AG08395 (cell line): ENCODE measurements around the gene DLGAP5.

Source experiments
- DNase-seq: peaks from one replicate; pipeline ENCODE4 v3.0.0; 2012; ENCODE audit warnings: mixed read lengths, low spot score

Gene DLGAP5

GRCh38 chr14:55180434-55180833 is 11.0 kb downstream of the DLGAP5 start:
- DNase-seq, result no peak

DNA sequence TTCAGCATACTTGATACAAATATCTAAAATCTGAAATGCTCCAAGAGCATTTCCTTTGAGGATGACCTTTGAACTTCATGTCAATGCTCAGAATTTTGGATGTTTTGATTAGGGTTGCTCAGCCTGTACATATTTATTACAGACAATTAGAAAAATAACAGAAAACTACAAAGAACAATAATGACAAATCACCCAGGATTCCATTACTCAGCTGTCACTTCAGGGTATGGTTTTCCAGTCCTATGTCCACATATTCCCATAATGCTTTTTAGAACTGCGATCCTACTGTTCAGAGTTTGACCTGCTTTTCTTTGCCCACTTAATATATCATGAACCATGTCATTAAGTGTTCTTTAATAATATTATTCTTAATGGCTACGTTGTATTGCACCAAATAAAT is 11.4 kb downstream of the DLGAP5 start:
- DNase-seq, result no peak

- DNase-seq, result no peak
These were observed 20.9 kb downstream of the DLGAP5 start for GRCh38 chr14:55170526-55170925.

DNA sequence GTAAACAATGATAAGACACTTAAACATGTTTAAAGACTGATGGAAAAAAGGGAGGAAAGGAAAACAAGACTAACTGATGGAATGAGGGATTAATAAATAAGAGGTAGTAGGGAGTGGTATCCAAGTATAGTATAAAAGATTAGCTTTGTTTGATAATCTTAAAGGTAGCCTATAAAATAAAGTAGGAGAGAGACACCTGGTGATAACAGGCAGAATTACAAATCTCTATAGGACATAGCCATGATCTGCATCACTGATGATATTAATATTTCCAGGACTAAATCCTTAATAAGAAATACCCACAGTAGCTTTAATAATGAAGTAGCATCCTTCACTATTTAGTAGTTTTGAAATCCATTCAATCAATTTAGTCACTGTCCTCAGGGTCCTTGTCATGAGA is 30.4 kb downstream of the DLGAP5 start:
- DNase-seq, result peak; percentile 50

DNA sequence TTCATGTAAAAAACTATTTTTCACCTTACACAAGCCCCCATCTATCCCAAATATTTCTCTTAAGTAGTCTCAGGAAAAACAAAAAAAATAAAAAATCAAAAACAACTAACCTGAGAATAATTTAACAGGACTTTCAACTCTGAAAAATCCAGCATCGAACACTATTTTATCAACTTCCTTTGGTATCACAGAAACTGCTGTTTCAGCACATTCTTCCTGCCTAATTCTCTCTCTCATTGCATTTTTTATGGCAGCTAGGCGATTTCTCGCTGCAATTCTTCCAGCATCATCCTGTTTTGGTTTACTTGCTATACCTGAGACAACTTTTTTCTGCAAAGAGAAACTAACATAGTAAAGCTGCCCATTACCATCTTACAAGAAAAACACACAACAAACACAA is 33.0 kb downstream of the DLGAP5 start:
- no peak for DNase-seq

- no peak for DNase-seq
These were observed 34.3 kb downstream of the DLGAP5 start for GRCh38 chr14:55157080-55157479.

GRCh38 chr14:55153951-55154350 is 37.4 kb downstream of the DLGAP5 start:
- DNase-seq, result no peak

GRCh38 chr14:55152052-55152753 is 39.2 kb downstream of the DLGAP5 start:
- peak; percentile 13 for DNase-seq

DNA sequence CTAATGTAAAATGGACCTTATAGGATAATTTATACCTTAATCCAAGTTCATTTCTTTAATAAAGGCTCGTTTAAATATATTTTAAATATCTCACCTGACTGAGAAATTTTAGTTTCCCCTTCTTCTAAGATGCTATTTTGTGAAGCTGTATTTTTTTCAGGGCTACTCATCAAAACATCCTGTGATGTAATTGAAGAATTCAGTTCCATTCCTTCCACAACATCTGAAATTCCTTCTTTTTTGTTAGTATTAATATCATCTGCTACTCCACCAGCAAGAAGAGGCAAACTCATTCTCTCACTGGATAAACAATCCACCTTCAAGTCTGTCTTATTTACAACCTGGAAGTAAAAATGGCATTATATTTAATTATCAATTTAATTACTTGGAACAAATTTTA is 39.8 kb downstream of the DLGAP5 start:
- DNase-seq, result no peak

GRCh38 chr14:55146425-55146824 is 45.0 kb downstream of the DLGAP5 start:
- no peak for DNase-seq

- no peak for DNase-seq
These were observed 48.9 kb downstream of the DLGAP5 start for GRCh38 chr14:55142466-55142865.

DNA sequence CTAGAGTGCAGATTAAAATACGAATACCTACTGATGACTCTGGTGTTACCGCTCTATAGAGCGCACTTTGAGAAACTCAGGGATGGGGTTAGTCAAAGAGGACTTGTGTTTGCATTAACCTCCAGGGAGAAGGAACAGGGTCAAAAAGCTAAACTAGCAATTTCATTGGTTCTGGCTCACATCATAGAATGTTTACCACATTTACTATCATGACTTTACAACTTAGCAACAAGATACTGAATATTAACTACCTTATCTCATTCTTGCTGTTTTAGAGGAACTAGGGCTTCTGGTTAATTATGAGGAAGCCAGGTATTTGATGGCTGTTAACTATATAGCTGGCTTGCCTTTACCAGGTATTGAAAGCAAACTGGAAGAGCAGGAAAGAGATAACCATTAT is 49.6 kb downstream of the DLGAP5 start:
- DNase-seq, result no peak

- DNase-seq, result no peak
These were observed 51.5 kb downstream of the DLGAP5 start for GRCh38 chr14:55139696-55140509.

DNA sequence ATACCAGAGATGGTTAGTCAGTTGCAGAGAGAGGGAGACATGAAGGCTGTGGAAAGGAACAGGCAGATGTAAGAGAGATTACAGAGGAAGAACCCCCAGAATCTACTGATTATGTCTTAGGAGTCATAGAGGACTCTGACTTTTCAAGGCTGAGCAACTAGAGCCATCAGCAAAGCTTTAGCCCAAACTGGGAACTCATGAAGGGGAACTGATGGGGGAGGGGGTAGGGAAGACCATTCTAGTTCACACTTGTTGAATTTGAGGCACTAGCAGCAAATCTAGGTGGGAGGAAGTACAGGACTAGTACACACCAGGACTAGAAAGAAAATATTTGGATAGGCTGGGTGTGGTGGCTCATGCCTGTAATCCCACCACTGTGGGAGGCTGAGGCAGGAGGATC is 52.2 kb downstream of the DLGAP5 start:
- no peak for DNase-seq

GRCh38 chr14:55138091-55138490 is 53.3 kb downstream of the DLGAP5 start:
- DNase-seq, result no peak

DNA sequence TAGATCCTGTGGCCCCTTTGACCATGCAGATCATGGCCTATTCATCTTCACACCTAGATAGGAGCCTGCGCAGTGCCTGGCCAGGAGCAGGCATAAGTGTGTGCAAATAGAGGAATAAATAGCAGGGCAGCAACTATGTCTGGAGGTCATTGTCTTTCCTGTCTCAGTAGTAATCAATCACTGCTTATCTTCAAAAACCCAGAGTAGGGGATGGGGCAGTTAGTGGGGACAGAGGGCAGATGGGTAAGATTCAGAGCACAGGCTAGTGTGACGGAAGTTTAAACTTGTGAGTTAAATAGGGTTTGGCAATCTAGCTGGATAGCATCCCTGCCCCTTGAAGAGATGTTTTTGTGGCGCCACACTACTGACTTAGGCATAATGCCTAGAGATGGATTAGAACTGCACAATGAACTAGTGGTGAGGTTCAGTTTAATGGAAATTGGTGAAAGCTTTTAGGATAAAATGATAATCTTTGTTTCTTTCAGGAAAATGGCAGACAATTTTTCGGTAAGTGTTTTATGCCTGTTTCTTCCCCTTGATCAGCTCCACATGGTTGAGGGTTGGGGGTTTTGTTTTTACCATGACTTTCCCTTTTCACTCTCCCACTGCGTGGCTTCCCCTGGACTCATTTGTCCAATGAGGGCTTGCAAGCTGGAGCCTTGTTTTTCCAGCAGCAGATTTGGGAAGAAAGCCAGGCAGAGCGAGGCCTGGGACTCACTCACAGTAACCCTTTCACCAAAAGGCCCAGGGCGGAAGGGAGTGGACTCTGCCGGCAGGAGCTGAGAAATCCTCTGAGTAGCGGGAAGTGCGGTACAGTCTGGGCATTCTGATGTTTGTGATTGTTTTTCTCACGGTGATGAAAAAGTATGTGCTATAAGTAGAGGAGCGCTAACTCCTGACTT is 54.2 kb downstream of the DLGAP5 start:
- DNase-seq, result peak; percentile 77

DNA sequence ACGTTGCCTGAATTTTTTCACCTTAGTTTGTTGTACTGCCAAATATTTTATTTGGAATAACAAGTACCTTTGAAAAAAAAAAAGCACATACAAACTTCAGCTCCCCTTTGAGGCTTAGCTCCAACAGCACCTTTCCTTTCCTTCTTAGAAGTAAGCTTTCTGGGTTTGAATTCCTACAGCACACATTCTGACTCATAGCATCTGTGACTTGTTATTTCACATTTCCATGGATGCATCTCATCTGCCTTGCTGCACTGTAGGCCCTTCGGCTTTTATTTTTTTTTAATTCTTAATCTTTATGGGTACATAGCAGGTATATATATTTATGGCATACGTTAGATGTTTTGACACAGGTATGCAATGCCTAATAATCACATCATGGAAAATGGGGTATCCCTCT is 55.1 kb downstream of the DLGAP5 start:
- peak; percentile 73 for DNase-seq

- no peak for DNase-seq
These were observed 58.0 kb downstream of the DLGAP5 start for GRCh38 chr14:55133416-55133815.

DNA sequence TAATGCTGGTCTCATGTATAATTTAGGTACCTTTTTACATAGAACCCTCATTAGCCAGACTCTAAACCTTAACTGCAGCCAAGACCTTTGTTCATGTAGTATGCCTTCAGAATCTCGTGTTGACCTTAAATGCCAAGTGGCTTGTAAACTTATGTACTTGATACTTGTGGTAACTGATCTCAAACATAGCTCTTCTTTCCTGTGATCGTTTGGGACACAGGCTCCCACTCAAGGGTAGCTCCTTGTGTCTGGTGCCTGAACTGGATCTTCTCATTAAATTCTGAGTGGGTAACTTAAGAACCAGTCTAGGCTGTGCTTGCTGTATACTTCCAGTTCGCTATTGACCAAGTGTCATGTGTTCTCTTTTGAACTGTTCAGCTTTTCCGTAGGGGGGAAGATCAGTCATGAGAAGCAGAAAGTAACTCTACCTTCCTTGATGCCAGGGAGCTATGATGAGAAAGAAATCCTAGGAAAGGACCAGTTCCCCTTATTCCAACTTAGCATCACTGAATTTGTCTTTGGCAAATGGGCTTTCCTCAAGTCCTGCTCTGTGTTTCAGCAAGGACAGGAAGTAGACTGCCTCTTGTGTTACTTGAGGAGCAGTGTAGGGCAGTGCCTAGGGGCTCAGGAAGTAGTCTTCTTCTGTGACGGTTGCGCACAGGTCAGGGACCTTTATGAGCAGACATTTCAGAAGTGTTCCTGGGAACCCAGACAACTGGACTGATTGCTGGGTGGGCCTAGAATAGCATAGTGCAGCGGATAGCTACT is 59.8 kb downstream of the DLGAP5 start:
- DNase-seq, result peak; percentile 32

GRCh38 chr14:55130196-55130550 is 61.2 kb downstream of the DLGAP5 start:
- DNase-seq, result peak; percentile 42

DNA sequence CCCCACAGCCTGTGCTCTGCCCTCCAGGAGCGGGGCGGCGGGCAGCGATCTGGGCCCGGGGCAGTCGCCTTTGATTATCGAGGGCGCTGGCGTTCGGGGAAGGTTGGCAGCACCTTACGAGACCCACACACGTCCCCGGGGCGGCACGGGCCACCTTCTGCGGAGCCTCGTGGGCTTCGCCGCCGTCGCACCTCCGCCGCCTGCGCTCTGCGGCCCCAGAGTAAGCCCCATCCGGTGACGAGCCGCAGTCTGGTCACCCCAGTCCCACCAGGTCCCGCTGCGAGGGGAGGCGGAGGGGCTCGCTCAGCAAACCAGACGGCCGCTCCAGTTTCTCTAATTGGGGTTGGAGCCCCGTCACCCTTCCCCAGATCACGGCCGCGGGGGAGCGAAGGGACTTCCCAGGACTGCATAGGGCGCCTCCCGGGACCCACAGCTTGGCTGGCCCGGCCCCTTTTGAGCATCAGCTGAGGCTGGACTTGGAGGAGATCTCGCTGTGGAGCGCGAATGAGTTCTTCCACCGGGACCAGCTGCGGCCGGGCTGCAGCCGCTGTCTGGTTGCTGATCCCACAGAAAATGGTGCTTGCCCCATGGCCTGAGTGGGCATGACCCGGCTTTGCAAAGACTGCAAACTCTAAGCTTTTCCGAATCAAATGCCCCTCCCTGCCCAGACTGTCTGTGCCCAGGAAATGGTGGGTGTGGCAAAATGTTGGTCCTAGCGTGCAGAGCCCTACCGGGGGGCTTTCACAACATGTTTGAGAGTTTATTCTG is 61.8 kb downstream of the DLGAP5 start:
- DNase-seq, result peak; percentile 70
